Kidney (tissue), 14 donors: ENCODE results near the gene ATP8B1. TPM values are rescaled to one million over a fixed set of nuclear protein-coding genes. Genes with fewer than 3 reads are reported as not detected.

Experiments used
- DNase-seq, 5 donors: peaks; one replicate each; pipeline ENCODE4 v3.0.0-alpha.2; 2013 to 2020
- FAIRE-seq: peaks from 2 replicates; lab custom pipeline; 2012; peaks lifted over from hg19 to GRCh38; lab: Jason Lieb, UNC
- H3K27ac ChIP-seq, 2 donors: one replicate each; pipeline ENCODE4 v1.7.0; 2013; ENCODE audit warnings: low read depth in 2 of 2, low read length in 2 of 2, inconsistent platforms in 1 of 2
- H3K27me3 ChIP-seq: one replicate; pipeline ENCODE4 v1.7.1; 2013; ENCODE audit warnings: low read length, inconsistent platforms; ENCODE audit not compliant: control insufficient read depth, insufficient read depth
- H3K36me3 ChIP-seq, 3 donors: one replicate each; pipeline versions ENCODE4 v1.7.0 to v1.7.1; 2013; ENCODE audit warnings: low read length in 3 of 3, control low read depth in 1 of 3, inconsistent platforms in 1 of 3; ENCODE audit not compliant: insufficient read depth in 3 of 3, control insufficient read depth in 2 of 3
- H3K4me1 ChIP-seq, 3 donors: one replicate each; pipeline versions ENCODE4 v1.7.0 to v1.7.1; 2013; ENCODE audit warnings: low read length in 3 of 3, inconsistent platforms in 1 of 3, low read depth in 1 of 3; ENCODE audit not compliant: control insufficient read depth in 2 of 3, insufficient read depth in 2 of 3
- H3K4me3 ChIP-seq, 3 donors: one replicate each; pipeline versions ENCODE4 v1.7.0 to v1.8.1; 2013; ENCODE audit warnings: low read length in 3 of 3, control low read depth in 1 of 3, inconsistent platforms in 1 of 3
- H3K9ac ChIP-seq, 3 donors: one replicate each; pipeline versions ENCODE4 v1.7.0 to v1.7.1; 2013; ENCODE audit warnings: low read length in 3 of 3, control low read depth in 1 of 3, inconsistent platforms in 1 of 3
- H3K9me3 ChIP-seq, 3 donors: one replicate each; pipeline versions ENCODE4 v1.7.0 to v1.7.1; 2013; ENCODE audit warnings: low read length in 3 of 3, control low read depth in 1 of 3, inconsistent platforms in 1 of 3; ENCODE audit not compliant: control insufficient read depth in 2 of 3, insufficient read depth in 1 of 3
- CTCF ChIP-seq: IDR thresholded peaks from 3 replicates; pipeline ENCODE4 v1.5.1; 2012; ENCODE audit warnings: mild to moderate bottlenecking, moderate library complexity, borderline replicate concordance; ENCODE audit not compliant: insufficient read depth; ENCODE audit errors: extremely low read depth
- intact Hi-C: fragments of 100-400 bp; cut with DNase I; formaldehyde crosslinking; loops from one replicate; pipeline ENCODE4 v1.11.1; 2022
- polyA plus RNA-seq: library from polyadenylated mRNA; stranded (reverse); fragments of 350-450 nt; fragmentation: Illumina TruSeq; extraction: RNeasy Lipid Tissue Mini Kit (QIAGEN cat#74804); gene quantifications from one replicate; pipeline ENCODE4 v1.2.3, GENCODE V29; 2014; ENCODE audit warnings: low read depth, low replicate concordance; ENCODE audit not compliant: insufficient read depth
- total RNA-seq: library from RNA; stranded (reverse); fragmentation: NEBNext Ultra II Directional; extraction: Animal tissue kit (Norgen Biotek cat#: 25700); gene quantifications from one replicate; pipeline ENCODE4 v1.2.1, GENCODE V29; 2021
- donor health status: control.
- donor health status: control.
- donor health status: control.
- donor health status: control.
- donor health status: control.
- donor health status: DM: yes; HTN: yes; CAD: no.
- donor health status: Normal renal cell carcinoma (clear cell type).

Gene ATP8B1
- total and polyA plus RNA-seq, 2 donors from 2014 or later = 5.2 to 40.8 TPM

- peaks cover 0 to 5% (median 0%) of the 10 kb centered on the region in 3 donors for H3K9me3 ChIP-seq
- no peaks in the 10 kb centered on the region for H3K27me3 ChIP-seq
- TF ChIP-seq CTCF = no peak
- H3K4me1 ChIP-seq = peaks cover 0 to 8% (median 0%) of the 10 kb centered on the region in 3 donors
- no peak for FAIRE-seq
- H3K36me3 ChIP-seq = no peaks in the 10 kb centered on the region
- H3K4me3 ChIP-seq = no peak overlapping the region
- no peak for DNase-seq
- no peak overlapping the region for H3K9ac ChIP-seq
- intact Hi-C loops = no loop called here
- H3K27ac ChIP-seq = no peak overlapping the region
Observed at GRCh38 chr18:57743008-57743407, 60.1 kb downstream of the ATP8B1 start.

GRCh38 chr18:57741273-57741672 lies 61.8 kb downstream of the ATP8B1 start:
- intact Hi-C loops = no loop called here

GRCh38 chr18:57738078-57738477 lies 65.0 kb downstream of the ATP8B1 start:
- Histone ChIP-seq H3K9me3 (peaks cover 0 to 5% (median 0%) of the 10 kb centered on the region in 3 donors), H3K36me3 (no peaks in the 10 kb centered on the region), H3K27ac (no peak overlapping the region), H3K9ac (no peak overlapping the region), H3K27me3 (no peaks in the 10 kb centered on the region), H3K4me3 (no peak overlapping the region), H3K4me1 (no peaks in the 10 kb centered on the region)
- no peak for FAIRE-seq
- intact Hi-C loops = no loop called here
- no peak for TF ChIP-seq CTCF
- no peak for DNase-seq

More at GRCh38 chr18:57741273-57741672, 61.8 kb downstream of the ATP8B1 start:
- Histone ChIP-seq H3K27me3 (no peaks in the 10 kb centered on the region), H3K36me3 (no peaks in the 10 kb centered on the region), H3K27ac (no peak overlapping the region), H3K4me1 (peaks cover 0 to 8% (median 0%) of the 10 kb centered on the region in 3 donors), H3K9me3 (peaks cover 0 to 5% (median 0%) of the 10 kb centered on the region in 3 donors), H3K4me3 (no peak overlapping the region), H3K9ac (no peak overlapping the region)
- DNase-seq (no peak), FAIRE-seq (no peak)
- TF ChIP-seq CTCF = no peak
